Stimulated activated CD8-positive, alpha-beta memory T cell treated with anti-CD3 and anti-CD28 coated beads, Interleukin-12 subunit alpha, Interleukin-12 subunit beta, amount 100 ng/mL, for 1 hour (primary cell): ENCODE measurements around the gene EPB41L1.

Source experiments
- DNase-seq: peaks from one replicate; pipeline ENCODE4 v3.0.0-alpha.2; 2020; ENCODE audit warnings: low read depth

The EPB41L1 gene

DNA sequence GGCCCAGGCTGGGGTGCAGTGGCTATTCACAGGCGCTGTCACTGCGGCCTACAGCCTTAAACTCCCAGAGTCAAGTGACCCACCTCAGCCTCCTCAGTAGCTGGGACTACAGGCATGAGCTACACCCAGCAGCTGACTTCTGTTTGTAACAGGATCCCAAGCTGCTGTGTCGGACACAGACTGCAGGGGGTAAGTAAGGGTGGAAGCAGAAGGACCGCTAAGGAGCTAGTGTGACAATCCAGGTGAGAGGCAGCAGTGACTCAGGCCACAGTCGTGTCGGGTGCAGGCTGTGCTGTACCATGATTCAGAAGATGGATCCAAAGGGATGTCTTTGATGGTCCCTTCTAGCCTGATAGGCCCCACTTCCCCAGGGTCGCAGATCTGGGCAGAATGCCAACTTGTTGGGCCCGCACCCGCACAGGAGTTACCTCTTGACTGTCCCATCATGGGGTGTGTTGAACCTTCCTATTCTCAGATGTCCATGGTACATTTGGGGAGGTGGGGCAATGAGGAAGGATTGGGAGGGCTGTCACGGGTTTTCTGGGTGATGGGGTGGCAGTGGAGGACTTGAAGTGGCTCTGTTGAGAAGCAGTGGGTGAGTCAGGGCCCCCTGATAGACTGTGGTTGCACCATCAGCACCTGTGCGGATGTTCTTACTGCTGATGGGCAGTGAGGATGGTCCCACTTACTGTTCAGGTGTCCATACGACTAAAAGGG is 107.0 kb downstream of the EPB41L1 start:
- DNase-seq, result no peak

DNA sequence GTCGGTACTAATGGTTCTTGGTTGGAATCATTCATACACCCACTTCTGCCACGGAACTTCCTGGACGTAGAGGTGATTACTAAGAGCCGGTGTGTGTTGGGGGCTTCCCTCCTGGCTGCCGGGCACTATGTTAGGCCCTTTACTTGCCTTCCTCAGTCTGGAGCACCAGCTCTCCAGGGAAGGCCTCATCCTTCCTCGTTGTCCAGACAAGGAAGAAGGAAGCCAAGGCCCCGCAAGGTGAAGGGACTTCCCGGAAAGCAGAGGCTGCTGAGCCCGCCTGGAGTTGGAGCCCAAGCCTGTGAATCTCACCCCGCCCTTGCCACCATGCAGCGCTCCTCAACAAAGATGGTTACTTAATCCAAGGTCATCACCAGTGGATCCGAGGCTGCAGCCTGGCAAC is 107.9 kb downstream of the EPB41L1 start:
- DNase-seq, result no peak

- no peak for DNase-seq
Measured at GRCh38 chr20:36264426-36265246, 110.1 kb downstream of the EPB41L1 start.

DNA sequence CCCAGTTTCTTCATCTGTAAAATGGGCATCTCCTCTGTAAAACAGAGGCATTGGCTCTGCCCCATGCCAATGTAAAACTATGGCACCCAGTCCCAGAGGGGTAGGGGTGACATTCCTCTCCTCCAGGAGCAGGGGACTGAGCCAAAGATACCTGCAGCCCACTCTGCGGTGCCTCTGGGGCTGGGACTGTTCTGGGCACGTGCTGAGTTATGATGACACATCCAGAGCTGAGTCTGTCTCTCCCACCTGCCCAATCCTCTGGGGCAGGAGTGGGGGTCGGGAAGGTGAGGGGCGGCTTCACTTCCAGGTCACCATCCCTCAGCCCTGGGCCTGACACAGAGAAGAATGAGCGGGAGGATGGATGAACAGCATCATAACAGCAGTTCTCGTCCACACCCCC is 111.6 kb downstream of the EPB41L1 start:
- no peak for DNase-seq

DNA sequence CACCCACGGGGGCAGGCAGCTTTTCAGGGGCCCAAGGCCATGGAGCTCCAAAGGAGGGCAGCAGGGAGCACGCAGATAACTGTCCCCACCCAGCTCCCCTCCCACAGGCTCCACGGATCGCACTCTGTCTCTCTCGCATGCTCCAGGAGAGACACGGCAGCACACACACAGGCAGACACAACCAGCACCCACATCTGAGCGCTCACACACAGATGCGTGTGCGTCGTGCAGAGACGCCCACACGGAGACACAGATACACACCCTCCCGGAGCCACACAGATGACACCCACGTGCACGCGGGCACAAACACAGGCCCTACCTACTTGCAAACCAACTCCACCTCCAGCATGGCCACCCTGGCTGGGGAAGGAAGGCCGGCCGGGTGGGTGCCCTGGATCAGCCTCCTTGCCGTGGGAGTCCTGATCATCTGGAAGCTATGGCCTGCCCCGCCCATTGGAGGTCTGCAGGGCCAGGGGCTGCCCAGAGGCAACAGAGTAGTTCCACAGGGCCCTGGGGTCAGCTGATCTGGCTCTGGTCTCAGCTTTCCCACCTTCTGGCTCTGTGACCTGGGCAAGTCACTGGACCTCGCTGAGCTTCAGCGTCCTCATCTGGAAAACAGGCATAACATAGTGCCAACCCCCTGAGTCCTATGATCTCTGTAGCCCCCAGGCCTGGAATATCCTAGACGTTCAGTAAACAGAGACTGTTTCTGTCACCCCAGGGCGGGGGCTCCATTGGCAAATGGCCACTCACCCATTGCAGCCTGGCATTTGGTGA is 113.3 kb downstream of the EPB41L1 start:
- no peak for DNase-seq

DNA sequence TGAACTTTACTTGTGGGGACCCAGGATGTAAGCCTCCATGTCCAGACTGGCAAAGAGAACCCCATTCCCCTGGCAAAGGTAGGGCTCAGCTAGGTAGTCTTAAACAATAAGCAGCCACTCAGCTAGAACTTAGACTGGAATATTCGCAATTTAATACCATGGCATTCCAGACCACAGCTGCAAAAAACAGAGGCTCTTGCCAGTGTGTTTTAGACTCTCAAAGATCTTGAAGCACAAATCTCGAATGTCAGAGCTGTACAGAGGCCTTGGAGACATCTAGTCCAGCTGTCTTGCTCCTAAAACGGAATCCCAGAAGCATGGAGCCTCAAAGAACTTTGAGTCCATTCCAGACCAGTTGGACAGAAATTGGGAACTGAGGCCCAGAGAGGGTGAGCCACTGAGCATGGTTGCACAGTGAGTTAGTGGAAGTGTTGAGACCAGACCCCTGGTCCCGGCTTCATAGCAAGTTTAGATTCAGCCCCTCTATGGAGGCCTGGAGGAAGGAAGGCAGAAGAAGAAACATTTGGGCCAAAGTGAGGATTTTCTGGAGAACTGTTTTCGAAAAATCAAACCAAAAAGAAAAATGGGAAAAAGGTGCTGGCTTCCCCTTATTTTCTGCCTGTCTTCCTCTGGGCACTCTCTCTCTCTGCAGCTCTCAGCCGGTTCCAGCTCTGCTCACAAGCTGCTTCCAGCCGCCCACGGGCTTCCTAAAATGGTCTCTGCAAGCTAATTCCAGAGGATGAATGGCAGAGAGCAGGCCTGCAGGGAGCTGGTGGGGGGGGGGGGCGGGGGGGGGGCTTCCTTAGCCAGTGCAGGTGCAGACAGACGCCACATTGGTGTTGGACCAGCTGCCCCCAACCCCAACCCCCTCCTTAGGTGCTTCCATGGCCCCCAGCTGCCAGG is 114.2 kb downstream of the EPB41L1 start:
- no peak for DNase-seq

GRCh38 chr20:36269507-36269906 is 115.0 kb downstream of the EPB41L1 start:
- DNase-seq, result no peak

- DNase-seq, result no peak
Measured at GRCh38 chr20:36270744-36271638, 116.5 kb downstream of the EPB41L1 start.

- no peak for DNase-seq
Measured at GRCh38 chr20:36271639-36272546, 117.4 kb downstream of the EPB41L1 start.

DNA sequence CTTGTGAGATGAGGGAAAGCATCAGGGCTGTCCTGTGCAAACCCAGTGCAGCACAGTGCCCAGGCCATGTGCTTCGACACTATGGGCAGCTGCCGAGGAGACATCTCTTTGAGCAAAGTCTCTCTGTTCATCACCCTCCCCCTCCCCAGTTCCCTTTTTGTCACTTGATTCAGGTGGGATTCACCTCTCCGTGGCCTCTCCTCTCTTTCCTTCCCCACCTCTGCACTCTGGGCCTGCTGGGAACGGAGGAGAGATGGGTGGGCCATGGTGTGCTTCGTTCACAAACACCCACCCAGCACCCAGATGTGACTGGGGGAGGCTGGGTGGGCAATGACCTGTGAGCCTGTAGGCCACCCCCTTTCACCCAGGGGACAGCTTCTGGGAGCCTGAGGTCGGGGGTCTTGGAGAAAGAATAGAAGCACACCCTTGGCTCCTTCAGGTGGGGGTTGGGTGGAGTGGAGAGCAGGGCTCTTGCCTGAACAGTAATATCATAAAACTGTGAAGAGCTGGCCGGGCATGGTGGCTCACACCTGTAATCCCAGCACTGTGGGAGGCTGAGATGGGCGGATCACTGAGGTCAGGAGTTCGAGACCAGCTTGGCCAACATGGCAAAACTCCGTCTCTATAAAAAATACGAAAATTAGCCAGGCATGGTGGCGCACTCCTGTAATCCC is 118.1 kb downstream of the EPB41L1 start:
- DNase-seq, result no peak

DNA sequence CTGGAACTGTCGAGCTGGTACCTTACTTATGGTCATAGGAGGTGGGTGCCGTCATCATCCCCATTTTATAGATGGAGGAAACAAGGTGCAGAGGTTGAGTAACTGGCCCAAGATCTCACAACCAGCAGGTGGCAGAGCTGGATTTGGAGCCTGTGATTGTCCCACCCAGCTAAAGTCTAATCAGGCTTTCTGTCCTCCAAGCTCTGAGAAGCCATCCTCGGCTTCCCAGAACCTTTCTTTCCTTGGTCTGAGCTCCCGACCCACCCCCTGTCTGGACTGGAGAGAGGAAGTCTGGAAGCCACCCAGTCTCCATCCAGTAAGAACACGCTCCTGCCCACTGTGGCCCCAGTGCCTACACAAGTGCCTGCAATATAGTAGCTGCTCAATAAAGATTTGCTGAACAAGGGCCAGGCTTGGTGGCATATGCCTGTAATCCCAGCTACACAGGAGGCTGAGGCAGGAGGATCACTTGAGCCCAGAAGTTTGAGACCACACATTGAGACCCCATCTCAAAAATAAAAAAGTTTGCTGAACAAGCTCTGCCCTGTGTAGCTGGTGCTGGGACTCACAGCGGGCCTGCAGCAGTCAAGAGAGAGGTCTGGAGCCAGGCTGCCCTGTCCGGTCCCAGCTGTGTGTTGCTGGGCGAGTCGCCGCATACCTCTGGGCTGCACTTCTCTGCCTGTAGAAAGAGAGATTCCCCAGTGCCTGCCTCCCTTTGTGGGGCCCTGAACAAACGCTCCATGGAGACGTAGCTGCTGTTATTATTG is 119.1 kb downstream of the EPB41L1 start:
- no peak for DNase-seq

- DNase-seq, result no peak
Measured at GRCh38 chr20:36274181-36274841, 119.8 kb downstream of the EPB41L1 start.

GRCh38 chr20:36275011-36275410 is 120.5 kb downstream of the EPB41L1 start:
- no peak for DNase-seq

DNA sequence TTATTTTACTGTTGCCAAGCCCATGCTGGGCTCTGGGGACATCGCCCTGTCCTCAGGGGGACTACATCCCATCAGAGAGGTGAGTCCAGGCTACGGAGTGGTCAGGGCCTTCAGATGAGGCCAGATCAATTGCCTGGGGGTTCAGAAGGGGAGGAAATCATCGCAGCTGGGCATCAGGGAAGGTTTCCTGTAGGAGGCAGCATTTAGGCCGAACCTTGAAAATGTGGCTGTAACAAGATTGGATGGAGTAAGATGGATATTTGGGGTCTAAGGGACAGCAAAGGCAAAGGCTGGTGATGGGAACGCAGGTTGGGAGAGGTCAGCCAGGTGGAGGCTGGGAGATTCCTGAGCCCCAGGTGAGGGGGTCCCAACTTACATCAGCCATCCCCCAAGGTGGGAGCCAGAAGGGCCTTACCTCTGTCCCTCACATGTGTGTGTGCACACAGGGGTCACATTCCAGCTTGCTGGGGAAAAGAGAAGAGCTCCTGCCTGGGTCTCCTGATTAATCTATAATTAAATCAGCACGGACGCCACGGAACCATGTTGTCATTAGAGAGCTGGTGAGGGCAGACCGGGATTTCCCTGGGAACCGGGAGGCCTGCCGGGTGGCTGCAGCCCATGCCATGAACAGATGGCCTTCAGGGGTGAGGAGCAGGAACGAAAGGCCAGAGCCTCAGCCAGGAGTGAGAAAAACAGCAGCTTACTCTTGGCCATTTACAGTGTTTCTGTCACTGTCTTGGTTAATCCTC is 121.1 kb downstream of the EPB41L1 start:
- no peak for DNase-seq

- no peak for DNase-seq
Measured at GRCh38 chr20:36277546-36277945, 123.0 kb downstream of the EPB41L1 start.

- DNase-seq, result no peak
Measured at GRCh38 chr20:36279362-36279761, 124.8 kb downstream of the EPB41L1 start.

DNA sequence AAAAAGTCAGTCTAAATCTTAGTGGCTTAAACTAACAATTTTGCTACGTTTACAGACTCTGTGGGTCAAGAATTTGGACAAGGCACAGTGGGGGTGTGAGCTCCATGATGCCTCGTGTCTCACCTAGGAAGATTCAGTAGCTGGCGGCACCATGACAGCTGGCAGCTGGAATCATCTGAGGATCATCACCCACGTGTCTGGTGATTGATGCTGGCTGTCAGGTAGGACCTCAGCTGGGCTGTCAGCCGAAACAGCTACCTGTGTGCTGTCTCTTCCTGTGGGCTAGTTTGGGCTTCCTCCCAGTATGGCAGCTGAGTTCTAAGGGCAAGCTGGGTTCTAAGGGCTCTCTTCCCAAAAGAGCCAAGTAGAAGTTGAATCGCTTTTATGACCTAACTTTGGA is 125.2 kb downstream of the EPB41L1 start:
- no peak for DNase-seq
